Skin of body (tissue), 2 donors: ENCODE data around the gene SLC16A11. TPM values are rescaled to one million over a fixed set of nuclear protein-coding genes. Genes with fewer than 3 reads are reported as not detected.
"Not testable (repeated sequence)": the region's sequence is repeated elsewhere in the genome, so short reads cannot be mapped to it uniquely, and the experiment has no call there.

Experiments
- DNase-seq: peaks from one replicate; lab custom pipeline; 2025; lab: John Stamatoyannopoulos, UW
- total RNA-seq: library from RNA; depleted of rRNA; stranded (reverse); fragments of >200 nt; gene quantifications from one replicate; pipeline ENCODE4 v1.2.3, GENCODE V29; 2014

Gene SLC16A11, protein sequence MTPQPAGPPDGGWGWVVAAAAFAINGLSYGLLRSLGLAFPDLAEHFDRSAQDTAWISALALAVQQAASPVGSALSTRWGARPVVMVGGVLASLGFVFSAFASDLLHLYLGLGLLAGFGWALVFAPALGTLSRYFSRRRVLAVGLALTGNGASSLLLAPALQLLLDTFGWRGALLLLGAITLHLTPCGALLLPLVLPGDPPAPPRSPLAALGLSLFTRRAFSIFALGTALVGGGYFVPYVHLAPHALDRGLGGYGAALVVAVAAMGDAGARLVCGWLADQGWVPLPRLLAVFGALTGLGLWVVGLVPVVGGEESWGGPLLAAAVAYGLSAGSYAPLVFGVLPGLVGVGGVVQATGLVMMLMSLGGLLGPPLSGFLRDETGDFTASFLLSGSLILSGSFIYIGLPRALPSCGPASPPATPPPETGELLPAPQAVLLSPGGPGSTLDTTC
- 0.69 TPM for total RNA-seq

DNA sequence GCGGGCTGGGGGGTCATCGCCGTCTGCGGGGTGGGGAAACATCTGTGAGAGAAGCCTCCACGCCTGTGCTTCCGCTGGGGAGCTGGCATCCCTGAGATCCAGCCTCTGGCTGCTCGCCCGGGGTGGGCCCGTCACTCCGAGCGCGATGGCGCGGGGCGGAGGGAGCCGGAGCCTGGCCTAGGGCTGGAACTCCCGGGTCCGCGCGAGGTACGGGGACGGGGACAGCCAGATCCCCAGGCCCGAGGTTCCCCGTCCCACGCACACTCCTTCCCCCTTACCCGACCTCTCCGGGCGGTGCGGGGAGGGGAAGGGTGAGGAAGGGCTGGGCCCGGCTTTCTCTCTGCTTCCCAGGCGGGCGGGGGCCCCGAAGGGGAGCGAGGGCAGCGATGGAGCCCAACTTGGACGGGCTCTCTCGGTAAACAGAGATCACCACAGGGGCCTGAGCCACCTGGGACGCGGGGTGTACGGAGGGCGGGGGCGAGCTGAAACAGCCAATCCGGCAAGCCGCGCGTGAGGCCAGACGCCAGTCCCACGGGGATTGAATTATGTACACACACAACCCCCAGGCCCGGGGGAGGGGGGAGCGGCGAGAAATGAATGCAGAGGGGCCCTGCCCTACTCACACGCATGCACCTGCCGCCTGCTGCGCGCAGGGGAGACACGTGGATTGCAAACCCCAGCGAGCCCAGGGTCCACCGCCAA, at the start of gene SLC16A11:
Gene SLC16A11 (minus strand): TSS at position 596 of the 702 bp plus-strand sequence. CDS start 579 bp downstream, at position 17.
- DNase-seq, result no peak

DNA sequence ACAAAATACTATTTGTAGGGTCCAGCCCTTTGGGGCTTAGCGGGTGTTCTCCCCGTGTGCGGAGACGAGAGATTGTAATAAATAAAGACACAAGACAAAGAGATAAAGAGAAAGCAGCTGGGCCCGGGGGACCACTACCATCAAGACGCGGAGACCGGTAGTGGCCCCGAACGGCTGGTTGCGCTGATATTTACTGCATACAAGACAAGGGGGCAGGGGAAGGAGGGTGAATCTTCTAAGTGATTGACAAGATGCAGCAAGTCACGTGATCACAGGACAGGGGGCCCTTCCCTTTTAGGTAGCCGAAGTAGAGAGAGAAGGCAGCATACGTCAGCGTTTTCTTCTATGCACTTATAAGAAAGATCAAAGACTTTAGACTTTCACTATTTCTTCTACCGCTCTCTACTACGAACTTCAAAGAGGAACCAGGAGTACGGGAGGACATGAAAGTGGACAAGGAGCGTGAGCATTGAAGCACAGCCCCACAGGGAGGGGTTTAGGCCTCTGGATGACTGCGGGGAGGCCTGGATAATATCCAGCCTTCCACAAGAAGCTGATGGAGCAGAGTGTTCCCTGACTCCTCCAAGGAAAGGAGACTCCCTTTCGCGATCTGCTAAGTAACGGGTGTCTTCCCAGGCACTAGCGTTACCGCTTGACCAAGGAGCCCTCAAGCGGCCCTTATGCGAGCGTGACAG, 47.6 kb upstream of the SLC16A11 start:
- not testable (repeated sequence) for DNase-seq

DNA sequence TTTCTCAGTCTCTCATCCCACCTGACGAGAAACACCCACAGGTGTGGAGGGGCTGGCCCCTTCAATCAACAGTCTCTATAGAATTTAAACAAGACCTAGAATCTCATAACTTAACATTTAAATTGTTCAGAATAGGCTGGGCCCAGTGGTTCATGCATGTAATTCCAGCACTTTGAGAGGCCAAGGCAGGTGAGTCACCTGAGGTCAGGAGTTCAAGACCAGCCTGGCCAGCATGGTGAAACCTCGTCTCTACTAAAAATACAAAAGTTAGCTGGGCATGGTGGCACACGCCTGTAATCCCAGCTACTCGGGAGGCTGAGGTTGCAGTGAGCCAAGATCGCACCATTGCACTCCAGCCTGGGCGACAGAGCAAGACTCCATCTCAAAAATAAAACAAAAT, 45.7 kb upstream of the SLC16A11 start:
- not testable (repeated sequence) for DNase-seq

DNA sequence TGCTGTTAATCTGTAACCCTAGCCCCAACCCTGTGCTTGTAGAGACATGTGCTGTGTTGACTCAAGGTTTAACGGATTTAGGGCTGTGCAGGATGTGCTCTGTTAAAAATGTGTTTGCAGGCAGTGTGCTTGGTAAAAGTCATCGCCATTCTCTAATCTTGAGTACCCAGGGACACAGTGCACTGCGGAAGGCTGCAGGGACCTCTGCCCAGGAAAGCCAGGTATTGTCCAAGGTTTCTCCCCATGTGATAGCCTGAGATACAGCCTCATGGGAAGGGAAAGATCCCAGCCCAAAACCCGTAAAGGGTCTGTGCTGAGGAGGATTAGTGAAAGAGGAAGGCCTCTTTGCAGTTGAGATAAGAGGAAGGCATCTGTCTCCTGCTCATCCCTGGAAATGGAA, 44.5 kb upstream of the SLC16A11 start:
- not testable (repeated sequence) for DNase-seq

DNA sequence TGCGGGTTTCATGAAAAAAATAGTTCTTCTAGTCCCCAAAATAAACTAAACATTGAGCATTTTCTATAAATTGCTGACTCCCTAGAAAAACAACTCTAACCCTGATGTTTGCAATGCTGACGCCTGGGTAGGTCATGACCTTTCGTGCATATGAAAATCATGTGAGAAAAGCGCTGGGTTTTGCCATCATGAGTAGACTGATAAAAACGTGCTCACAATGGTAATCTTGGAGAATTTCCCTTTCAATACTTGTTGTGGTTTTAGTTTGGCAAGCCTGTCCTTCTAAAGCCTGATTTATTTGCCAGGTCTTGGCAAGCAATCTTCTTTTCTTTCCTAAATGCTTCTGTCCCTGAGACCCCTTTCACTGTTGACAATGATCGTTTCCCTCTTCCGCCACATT, 40.2 kb upstream of the SLC16A11 start:
- no peak for DNase-seq

DNA sequence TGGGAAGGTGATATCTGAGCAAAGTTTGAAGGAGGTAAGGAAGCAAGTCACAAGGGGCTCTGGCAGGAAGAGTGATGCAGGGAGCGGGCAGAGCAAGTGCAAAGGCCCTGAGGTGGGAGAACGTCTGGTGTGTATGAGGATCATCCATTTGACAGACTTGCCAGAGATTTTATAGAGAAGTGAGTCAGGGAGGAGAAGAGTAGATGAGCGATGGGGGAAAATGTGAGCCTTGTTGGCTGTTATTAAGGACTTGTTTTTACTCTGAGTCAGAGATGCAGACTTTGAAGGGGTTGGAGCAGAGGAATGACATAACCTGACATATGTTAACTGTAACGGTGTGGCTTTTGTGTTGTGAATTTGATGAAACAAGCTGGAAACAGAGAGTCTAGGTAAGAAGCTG, 39.7 kb upstream of the SLC16A11 start:
- DNase-seq, result no peak

DNA sequence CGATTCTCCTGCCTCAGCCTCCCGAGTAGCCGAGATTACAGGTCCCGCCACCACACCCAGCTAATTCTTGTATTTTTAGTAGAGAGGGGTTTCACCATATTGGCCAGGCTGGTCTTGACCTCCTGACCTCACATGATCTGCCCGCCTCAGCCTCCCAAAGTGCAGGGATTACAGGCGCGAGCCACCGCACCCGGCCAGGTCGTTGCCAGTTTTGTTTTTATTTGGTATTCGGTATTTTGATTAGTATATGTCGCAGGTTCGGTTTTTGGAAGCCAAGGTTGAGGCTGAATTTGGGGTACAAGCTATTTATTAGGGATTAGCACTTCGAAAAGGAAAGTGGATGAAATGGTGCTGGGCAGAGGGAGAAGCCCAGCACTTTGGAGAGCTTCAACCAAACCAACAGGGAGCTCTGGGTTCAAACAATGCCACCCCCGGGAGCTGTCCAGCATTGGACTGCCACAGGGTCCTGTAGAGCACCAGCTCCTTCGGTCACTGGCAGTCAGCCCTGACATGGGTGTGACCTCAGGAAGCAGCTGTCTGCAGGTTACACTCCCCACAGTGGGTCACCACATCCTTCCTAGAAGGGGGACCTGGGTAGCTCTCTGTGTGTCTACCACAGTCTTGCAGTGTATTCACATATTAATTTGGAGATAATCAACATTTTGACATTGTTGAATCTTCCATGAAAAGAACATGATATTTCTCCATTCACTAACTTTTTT, 37.6 kb upstream of the SLC16A11 start:
- DNase-seq, result no peak

DNA sequence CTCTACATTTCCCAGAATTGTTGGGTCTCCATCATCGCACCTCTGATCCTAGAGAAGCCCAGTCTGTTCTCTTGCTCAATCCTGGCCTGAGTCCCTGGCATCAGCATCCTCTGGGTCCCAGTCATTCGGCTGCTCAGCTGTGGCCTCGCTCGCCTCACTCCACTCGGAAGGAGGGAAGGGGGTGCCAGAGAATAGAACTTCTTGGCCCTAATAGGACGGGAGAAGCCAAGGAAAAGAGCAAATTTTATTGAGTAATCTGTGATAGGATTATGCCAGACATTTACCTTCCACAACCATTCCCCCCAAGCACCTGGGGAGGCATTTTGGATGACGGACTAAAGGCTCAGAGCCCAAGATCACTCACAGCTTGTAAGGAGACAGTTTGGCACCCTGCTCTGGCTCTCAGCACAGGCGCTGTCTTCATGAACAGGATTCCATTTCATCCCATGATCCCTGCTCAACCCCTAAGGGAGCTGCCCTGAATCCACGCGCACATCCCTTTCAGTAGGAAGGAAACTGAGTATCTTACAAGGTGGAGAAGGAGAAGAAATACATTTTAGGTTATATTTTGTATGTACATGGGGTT, 36.7 kb upstream of the SLC16A11 start:
- no peak for DNase-seq

DNA sequence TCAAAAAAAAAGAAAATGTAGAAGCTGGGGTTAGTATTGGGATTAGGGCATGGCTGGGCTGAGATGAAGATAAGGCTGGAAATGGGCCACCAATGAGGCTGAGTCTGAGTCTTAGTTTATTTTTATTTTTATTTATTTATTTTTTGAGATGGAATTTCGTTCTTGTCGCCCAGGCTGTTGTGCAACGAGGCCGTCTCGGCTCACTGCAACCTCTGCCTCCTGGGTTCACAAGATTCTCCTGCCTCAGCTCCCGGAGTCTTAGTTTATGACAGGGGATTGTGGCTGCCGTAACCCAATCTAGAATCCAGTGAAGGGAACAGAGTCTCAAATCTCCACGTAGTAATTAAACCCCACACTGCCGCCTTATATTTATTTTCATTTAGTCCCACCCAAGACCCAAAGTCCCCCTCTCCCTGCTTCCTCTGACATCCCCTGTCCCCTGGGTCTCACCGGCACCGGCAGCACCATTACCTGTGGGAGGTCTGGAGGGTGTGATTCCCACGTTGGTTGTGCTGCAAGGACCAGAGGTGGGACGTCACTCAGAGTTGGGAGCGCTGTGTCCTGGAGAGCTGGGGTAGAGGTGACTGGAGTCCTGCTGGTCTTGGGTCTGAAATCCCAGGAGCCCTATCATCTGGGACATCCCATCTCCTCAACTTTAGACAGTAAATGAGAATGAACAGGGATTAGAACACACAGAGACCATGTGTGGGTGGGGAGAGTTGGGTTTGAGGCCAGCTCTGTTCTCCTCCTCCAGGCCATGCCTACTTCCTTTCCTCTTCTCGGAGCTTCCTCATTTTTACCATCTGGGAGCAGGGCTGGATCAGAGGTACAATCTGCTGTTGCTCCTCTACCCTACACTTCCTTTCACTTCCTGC, 35.9 kb upstream of the SLC16A11 start, which contains the start of gene CLEC10A:
Gene CLEC10A (minus strand): TSS at position 671 of the 875 bp plus-strand sequence. CDS start 1,439 bp downstream, outside the sequence.
- no peak for DNase-seq

DNA sequence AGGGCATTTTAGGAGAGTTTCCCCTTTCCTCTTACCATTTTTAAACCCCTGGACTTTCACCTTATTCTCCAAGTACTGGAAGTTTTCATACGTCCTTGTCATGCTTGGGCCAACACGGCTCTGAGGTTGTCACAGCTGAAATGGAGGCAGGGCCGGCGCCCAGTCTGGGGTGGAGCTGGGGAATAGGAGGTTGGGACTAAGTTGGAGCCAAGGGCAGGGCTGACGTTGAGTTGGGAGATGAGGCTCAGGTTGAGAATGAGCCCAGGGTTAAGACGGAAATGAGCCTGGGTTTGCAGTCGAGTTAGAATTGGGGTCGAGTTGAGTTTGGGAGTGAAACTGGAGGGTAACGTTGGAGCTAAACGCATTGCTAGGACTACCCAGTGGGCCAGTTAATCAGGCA, 34.8 kb upstream of the SLC16A11 start:
- DNase-seq, result no peak

DNA sequence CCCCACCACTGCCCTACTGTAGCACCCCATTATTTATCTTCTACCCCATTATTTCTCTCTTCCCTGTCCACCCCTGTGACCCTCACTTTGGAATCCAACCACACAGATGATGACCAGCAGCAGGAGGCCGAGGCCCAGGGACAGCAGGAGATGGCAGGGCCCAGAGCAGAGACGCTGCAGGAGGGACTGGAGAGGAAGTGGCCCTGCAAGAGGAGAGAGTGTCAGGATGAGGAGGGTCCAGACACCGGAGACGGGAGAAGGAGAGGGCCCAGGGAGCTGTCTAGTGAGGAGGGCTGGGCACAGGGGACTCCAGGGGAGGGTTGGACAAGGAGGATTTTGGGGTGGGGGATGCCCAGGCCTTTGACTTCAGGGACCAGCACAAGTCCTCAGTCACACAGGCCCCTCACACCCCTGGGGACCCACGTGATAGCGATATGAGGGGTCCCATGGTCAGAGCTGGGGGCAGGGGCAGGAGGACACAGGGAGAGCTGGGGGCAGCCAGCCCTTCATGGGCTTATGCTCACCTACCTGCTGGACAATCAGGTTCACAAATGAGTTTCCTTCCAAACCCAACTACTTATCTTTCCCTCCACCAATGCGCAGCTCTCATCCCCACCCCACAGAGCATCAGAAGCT, 34.1 kb upstream of the SLC16A11 start:
- no peak for DNase-seq

DNA sequence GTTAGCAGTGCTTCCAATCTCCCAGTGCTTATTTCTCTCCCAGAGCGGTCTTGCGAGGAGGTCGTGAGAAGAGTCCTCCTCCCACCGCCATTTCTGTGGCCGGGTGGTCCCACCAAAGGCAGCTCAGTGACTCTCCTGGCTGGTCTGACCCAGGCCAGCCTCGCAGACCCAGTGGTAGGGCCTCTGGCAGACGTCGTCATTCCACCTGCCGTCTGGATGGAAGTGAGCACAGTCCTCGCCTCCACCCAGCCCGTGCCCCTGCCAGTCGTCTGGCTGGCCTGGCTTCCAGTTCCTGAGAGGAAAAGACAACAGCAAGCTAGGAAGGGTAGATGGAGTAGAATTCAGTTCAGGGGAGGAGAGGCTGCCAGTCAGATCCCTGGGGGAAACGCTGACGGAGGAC, 31.0 kb upstream of the SLC16A11 start:
- DNase-seq, result no peak

DNA sequence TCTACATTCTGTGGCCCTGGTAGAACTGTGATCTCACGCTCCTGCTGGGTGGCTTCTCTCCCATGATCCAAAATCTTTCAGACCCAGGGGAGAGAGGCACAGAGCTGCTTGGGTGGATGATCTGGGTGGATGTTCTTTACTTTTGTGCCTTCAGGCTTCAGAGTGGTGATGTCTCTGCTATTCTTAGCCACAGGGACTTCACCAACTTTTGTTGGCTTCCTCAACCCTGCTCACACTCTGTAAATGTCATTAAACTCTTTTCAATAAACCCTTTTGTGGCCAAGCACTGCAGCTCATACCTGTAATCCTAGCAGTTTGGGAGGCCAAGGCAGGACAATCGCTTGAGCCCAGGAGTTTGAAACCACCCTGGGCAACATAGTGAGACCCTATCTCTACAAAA, 28.5 kb upstream of the SLC16A11 start:
- no peak for DNase-seq

DNA sequence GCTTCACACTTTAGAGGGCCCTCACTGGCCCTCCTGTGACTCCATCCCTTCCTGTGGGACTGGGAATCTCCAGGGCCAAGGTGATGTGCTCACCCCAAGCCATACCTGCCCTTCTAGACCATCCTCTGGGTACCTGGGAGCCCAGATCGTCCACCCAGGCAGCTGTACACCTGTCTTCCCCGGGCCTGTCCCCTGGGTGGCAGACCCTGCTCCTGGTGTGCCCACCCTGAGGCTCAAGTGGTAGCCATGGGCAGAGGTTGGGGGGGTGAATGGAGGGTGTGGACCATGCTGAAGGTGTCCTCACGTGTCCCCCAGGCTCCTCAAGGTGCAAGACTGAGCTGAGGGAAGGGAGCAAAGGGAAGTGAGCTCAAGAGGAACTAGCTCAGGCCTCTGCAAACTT, 26.8 kb upstream of the SLC16A11 start:
- DNase-seq, result no peak

DNA sequence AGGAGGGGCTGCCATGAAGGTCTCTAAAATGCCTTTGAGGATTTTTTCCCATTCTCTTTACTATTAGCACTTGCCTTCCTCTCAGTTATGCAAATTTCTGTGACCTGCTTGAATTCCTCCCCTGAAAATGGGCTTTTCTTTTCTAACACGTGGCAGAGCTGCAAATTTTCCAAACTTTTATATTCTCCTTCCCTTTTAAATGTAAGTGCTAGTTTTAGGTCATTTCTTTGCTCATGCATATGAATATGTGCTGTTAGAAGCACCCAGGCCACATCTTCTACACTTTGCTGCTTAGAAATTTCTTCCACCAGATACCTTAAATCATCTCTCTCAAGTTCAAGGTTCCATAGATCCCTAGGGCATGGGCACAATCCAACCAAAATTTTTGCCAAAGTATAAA, 24.4 kb upstream of the SLC16A11 start:
- no peak for DNase-seq

DNA sequence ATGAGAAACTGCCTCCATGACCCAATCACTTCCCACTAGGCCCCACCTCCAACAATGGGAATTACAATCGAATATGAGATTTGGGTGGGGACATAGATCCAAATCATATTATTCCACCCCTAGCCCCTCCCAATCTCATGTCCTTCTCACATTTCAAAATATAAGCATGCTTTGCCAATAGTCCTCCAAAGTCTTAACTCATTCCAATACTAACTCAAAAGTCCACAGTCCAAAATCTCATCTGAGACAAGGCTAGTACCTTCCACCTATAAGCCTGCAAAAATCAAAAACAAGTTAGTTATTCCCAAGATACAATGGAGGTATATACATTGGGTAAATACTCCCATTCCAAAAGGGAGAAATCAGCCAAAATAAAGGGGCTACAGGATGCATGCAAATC, 23.3 kb upstream of the SLC16A11 start:
- no peak for DNase-seq

DNA sequence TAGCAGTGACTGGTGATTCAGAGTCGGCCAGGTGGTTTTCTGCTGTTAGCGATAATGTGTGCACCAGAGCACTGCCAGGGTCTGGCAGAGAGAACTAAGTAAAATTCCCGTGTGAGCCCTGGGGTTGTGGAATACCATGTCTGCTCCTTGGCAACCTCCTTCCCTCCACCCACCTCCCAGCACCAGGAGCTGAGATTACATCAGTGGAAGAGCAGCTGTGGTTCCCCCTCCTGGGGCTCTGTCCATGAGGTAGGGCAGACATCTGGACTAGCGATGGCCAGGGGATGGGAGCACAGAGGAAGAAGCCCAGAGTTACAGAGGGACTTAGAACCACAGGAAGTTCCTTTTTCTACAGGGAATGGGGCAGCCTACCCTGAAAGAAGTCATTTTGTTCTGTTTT, 20.4 kb upstream of the SLC16A11 start:
- no peak for DNase-seq

DNA sequence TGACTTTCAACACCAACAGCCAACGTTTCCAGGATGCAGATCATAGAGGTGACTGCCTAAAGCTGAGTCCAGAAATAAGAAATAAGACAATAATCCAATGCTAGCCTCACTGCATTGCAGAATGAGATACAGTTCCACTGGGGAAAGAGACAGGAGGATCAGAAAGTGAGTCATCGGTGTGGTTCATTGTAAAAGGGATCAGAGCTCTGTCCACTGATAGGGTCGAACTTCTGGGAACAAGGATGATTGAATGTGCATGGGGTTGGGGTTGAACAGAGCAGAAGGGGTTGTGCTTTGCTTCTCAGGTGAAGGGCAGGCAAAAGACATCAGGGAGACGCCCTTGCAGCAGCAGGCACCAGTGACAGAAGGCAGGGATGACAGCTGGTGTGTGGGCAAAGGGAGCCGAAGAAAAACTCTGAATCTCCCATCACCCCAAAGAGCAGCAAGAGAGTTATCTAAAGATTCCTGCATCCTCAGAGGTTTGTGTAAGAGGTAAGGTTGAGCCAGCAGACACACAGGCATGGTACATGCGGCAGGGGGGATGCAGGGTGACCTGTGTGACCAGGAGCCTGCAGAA, 19.7 kb upstream of the SLC16A11 start:
- DNase-seq, result no peak
